ENCODE measurements around the gene ULK1. TPM values are rescaled to one million over a fixed set of nuclear protein-coding genes. Genes with fewer than 3 reads are reported as not detected.

The ULK1 gene
- total RNA-seq, 2 experiments from 2014 or later, result 85.0 to 91.6 TPM

DNA sequence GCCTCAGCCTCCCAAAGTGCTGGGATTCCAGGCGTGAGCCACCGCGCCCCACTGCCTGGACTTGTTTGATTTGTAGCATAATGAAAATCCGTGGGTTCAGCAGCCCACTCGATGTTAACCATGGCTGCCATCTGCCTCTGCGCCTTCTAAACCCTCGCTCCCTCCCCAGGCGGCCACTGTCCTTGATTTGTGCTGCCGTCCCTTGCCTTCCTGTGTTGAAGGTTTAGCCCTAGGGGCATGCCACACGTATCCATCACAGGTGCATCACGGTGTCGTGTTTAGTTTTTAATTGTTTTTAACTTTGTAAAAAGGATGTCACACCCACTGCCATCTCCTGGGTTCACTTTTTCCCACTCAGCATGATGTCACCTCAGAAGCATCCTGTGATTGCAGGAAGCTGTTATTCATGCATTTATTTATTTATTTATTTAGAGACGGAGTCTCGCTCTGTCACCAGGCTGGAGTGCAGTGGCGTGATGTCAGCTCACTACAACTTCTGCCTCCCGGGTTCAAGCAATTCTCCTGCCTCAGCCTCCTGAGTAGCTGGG lies 24.5 kb upstream of the ULK1 start:
- Mint-ChIP-seq H3K9me3 (no peaks in the 10 kb centered on the region), H3K4me1 (ENCODE audit: low read depth) (no peaks in the 10 kb centered on the region), H3K4me3 (no peak overlapping the region), H3K27ac (no peak overlapping the region), H3K36me3 (ENCODE audit: low read depth) (no peaks in the 10 kb centered on the region), H3K27me3 (no peaks in the 10 kb centered on the region)
- TF ChIP-seq, protein P1, sequence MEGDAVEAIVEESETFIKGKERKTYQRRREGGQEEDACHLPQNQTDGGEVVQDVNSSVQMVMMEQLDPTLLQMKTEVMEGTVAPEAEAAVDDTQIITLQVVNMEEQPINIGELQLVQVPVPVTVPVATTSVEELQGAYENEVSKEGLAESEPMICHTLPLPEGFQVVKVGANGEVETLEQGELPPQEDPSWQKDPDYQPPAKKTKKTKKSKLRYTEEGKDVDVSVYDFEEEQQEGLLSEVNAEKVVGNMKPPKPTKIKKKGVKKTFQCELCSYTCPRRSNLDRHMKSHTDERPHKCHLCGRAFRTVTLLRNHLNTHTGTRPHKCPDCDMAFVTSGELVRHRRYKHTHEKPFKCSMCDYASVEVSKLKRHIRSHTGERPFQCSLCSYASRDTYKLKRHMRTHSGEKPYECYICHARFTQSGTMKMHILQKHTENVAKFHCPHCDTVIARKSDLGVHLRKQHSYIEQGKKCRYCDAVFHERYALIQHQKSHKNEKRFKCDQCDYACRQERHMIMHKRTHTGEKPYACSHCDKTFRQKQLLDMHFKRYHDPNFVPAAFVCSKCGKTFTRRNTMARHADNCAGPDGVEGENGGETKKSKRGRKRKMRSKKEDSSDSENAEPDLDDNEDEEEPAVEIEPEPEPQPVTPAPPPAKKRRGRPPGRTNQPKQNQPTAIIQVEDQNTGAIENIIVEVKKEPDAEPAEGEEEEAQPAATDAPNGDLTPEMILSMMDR (IDR thresholded peaks at IDR 0.05), result no peak
- intact Hi-C loops (cut with DNase I, micrococcal nuclease), result no loop called here
- no peaks in the 10 kb centered on the region for H3K36me3 ChIP-seq (ENCODE audit: insufficient read depth, low read length)
- POLR2A ChIA-PET, result no interaction called here
- H3K27me3 ChIP-seq (ENCODE audit: control insufficient read depth in 1 of 2, insufficient read depth in 2 of 2, low read length in 2 of 2), result no peaks in the 10 kb centered on the region
- H3K27ac ChIP-seq (ENCODE audit: low read depth in 1 of 2, low read length in 2 of 2), result no peak overlapping the region
- CTCF ChIA-PET, result no interaction called here
- H3K9me3 ChIP-seq (ENCODE audit: control insufficient read depth in 1 of 2, insufficient read depth in 1 of 2, low read length in 2 of 2), result peaks cover 0 to 7% of the 10 kb centered on the region in 2 experiments
- DNase-seq (peak in 1 of 14 experiments; percentile 8), ATAC-seq (ENCODE audit: poor library complexity) (no peak)
- H3K4me3 ChIP-seq (ENCODE audit: low read length), result no peak overlapping the region
- H3K4me1 ChIP-seq (ENCODE audit: insufficient read depth, low read length), result no peaks in the 10 kb centered on the region

DNA sequence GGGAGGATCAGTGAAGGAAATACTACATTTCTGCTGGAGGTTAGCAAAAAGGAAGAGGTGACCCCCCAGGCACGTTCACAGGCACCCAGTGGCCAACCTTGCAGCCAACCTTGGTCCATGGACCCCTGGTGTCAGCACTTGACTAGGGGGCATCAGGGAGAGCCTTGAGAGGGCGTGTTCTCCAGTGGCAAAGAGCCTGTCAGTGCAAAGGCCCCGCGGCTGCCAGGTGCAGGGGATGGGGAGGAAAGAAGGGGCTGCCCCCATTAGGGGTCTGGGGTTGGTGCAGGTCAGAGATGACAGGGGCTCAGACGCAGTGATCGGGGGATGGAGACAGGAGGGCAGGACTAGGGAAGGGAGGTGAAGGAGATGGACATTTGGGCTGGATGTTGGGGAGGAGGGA lies 22.7 kb upstream of the ULK1 start:
- Mint-ChIP-seq H3K36me3 (ENCODE audit: low read depth) (no peaks in the 10 kb centered on the region), H3K27me3 (no peaks in the 10 kb centered on the region), H3K9me3 (no peaks in the 10 kb centered on the region), H3K27ac (no peak overlapping the region), H3K4me3 (no peak overlapping the region), H3K4me1 (ENCODE audit: low read depth) (no peaks in the 10 kb centered on the region)
- Histone ChIP-seq H3K27me3 (ENCODE audit: control insufficient read depth in 1 of 2, insufficient read depth in 2 of 2, low read length in 2 of 2) (no peaks in the 10 kb centered on the region), H3K27ac (ENCODE audit: low read depth in 1 of 2, low read length in 2 of 2) (no peak overlapping the region), H3K9me3 (ENCODE audit: control insufficient read depth in 1 of 2, insufficient read depth in 1 of 2, low read length in 2 of 2) (peaks cover 0 to 7% of the 10 kb centered on the region in 2 experiments), H3K36me3 (ENCODE audit: insufficient read depth, low read length) (no peaks in the 10 kb centered on the region), H3K4me3 (ENCODE audit: low read length) (no peak overlapping the region), H3K4me1 (ENCODE audit: insufficient read depth, low read length) (no peaks in the 10 kb centered on the region)
- ChIA-PET POLR2A (no interaction called here), CTCF (no interaction called here)
- ATAC-seq (ENCODE audit: poor library complexity) (no peak), DNase-seq (peak in 1 of 14 experiments; percentile 6)
- intact Hi-C loops (cut with DNase I, micrococcal nuclease), result no loop called here
- TF ChIP-seq, protein P1 (IDR thresholded peaks at IDR 0.05), result no peak

DNA sequence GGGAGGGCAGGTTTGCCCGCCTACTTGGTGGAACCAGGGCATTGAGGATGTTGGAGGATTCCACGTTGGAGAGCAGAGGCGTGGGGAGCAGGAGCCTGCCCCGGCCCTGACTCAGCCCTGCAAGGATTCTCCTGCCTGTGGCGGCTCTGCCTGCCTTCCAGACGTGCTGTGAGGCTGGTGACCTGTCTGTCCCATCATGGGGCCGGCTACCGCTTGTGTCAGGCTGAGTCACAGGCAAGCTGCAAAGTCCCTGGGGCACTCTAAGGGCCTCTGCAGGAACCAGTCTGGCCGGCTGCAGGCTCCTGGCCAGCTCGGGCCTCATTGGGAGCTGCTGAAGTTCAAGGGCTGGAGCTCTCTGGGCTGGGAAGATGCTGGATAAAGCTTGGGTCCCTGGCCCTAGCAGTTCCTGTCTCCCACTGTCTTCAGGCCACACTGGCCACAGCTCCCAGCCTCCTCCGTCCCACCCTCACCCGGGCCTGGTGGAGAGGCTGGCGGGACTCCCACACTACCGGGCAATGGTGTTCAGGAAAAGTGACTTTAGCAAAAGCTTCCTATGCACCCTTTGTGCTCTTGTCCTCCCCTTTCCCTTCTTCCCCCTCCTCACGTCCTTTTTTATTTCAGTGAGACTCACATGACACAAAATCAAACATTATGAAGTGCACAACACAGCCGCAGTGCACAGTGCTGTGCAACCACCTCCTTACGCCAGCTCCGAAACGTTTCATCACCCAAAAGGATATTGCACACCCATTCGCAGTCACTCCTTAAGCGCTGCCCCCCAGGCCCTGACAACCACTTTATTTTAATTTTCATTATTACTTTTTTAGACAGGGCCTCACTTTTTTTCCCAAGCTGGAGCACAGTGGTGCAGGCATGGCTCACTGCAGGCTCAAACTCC lies 22.0 kb upstream of the ULK1 start:
- H3K36me3 Mint-ChIP-seq (ENCODE audit: low read depth), result no peaks in the 10 kb centered on the region
- Histone ChIP-seq H3K4me3 (ENCODE audit: low read length) (no peak overlapping the region), H3K27me3 (ENCODE audit: control insufficient read depth in 1 of 2, insufficient read depth in 2 of 2, low read length in 2 of 2) (no peaks in the 10 kb centered on the region), H3K9me3 (ENCODE audit: control insufficient read depth in 1 of 2, insufficient read depth in 1 of 2, low read length in 2 of 2) (peaks cover 0 to 7% of the 10 kb centered on the region in 2 experiments), H3K27ac (ENCODE audit: low read depth in 1 of 2, low read length in 2 of 2) (no peak overlapping the region), H3K36me3 (ENCODE audit: insufficient read depth, low read length) (no peaks in the 10 kb centered on the region), H3K4me1 (ENCODE audit: insufficient read depth, low read length) (no peaks in the 10 kb centered on the region)
- DNase-seq (peak in 2 of 14 experiments; percentile 30 to 54), ATAC-seq (ENCODE audit: poor library complexity) (no peak)
- POLR2A ChIA-PET, result no interaction called here
- no peak overlapping the region for H3K4me3 Mint-ChIP-seq
- CTCF ChIA-PET, result no interaction called here
- no peak overlapping the region for H3K27ac Mint-ChIP-seq
- intact Hi-C loops (cut with DNase I, micrococcal nuclease), result no loop called here
- H3K4me1 Mint-ChIP-seq (ENCODE audit: low read depth), result no peaks in the 10 kb centered on the region
- no peaks in the 10 kb centered on the region for H3K27me3 Mint-ChIP-seq
- TF ChIP-seq, protein P1 (IDR thresholded peaks at IDR 0.05), result no peak
- no peaks in the 10 kb centered on the region for H3K9me3 Mint-ChIP-seq
